Fibroblast of mammary gland (primary cell): Measurements from ENCODE around the gene GH2.
"Not testable (repeated sequence)": the region's sequence is repeated elsewhere in the genome, so short reads cannot be mapped to it uniquely, and the experiment has no call there.

Experiments
- DNase-seq: peaks from one replicate; pipeline ENCODE4 v3.0.0-alpha.2; 2010; ENCODE audit warnings: low read depth
- H3K4me3 ChIP-seq: 2 replicates; pipeline ENCODE4 v1.5.1; 2011; ENCODE audit warnings: low read depth, mild to moderate bottlenecking, low read length, moderate library complexity; ENCODE audit not compliant: control insufficient read depth
- CTCF ChIP-seq: conservative IDR thresholded peaks from 2 replicates; pipeline ENCODE4 v1.5.1; 2011; ENCODE audit warnings: low read depth, low read length, inconsistent platforms; ENCODE audit not compliant: control insufficient read depth, insufficient read depth

The GH2 gene

GRCh38 chr17:63869491-63870291 is 12.1 kb downstream of the GH2 start:
- DNase-seq, H3K4me3 ChIP-seq: not testable (repeated sequence)
- peak; percentile 10 for TF ChIP-seq CTCF

GRCh38 chr17:63866625-63867024 is 15.1 kb downstream of the GH2 start:
- not testable (repeated sequence) for DNase-seq, H3K4me3 ChIP-seq

DNA sequence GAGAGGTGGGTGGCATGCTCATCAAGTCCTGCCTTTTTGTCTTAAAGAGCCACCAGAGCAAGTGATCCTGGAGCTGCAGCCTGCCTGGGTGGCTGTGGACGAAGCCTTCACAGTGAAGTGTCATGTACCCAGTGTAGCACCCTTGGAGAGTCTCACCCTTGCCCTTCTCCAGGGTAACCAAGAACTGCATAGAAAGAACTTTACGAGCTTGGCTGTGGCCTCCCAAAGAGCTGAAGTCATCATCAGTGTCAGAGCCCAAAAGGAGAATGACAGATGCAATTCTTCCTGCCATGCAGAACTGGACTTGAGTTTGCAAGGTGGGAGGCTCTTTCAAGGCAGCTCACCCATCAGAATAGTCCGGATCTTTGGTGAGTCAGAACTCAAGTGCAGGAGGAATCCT is 22.5 kb downstream of the GH2 start:
- no peak for TF ChIP-seq CTCF
- no peak overlapping the region for H3K4me3 ChIP-seq
- DNase-seq: no peak

DNA sequence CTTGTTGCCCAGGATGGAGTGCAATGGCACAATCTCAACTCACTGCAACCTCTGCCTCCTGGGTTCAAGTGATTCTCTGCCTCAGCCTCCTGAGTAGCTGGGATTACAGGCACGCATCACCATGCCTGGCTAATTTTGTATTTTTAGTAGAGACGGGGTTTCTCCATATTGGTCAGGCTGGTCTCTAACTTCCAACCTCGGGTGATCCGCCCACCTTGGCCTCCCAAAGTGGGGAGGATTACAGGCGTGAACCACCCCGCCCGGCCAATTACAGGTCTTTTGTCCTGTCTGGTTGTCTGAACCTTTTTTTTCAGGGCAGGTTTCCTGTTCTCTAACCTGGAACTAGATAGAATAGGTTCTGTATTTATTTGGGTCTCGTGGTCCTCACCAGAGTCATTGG is 25.3 kb downstream of the GH2 start:
- H3K4me3 ChIP-seq, DNase-seq: not testable (repeated sequence)

- DNase-seq: no peak
- TF ChIP-seq CTCF: no peak
- H3K4me3 ChIP-seq: no peak overlapping the region
Measured at GRCh38 chr17:63855185-63855584, 26.6 kb downstream of the GH2 start.

DNA sequence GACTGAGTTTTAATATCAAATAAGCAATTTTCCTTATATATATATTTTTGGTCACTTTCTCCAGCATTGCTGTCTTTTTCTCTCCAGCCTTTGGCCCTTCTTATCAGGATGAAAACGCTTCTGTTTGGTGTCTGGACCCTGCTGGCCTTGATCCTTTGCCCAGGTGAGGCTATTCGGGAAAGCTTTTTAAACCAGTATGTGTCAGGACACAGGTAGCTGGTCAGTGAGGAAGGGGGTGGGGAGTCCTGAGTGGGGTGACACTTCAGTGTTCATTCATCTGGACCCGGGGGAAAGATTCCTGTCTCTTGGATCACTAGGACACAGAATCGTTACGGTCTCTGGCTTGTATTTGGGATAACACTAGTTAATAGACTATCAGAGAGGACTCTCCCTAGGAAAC is 27.0 kb downstream of the GH2 start:
- no peak for TF ChIP-seq CTCF
- DNase-seq: no peak
- no peak overlapping the region for H3K4me3 ChIP-seq

- DNase-seq: no peak
- no peak overlapping the region for H3K4me3 ChIP-seq
- no peak for TF ChIP-seq CTCF
Measured at GRCh38 chr17:63853260-63853659, 28.5 kb downstream of the GH2 start.

- TF ChIP-seq CTCF: no peak
- no peak for DNase-seq
- no peak overlapping the region for H3K4me3 ChIP-seq
Measured at GRCh38 chr17:63850401-63850800, 31.3 kb downstream of the GH2 start.
